ENCODE data around the gene CEMIP.

CEMIP gene

GRCh38 chr15:80803580-80804525, 24.7 kb downstream of the CEMIP start:
- no peak overlapping the region for H3K4me3 ChIP-seq (ENCODE audit: low read depth, low read length)
- TF ChIP-seq, protein P1, sequence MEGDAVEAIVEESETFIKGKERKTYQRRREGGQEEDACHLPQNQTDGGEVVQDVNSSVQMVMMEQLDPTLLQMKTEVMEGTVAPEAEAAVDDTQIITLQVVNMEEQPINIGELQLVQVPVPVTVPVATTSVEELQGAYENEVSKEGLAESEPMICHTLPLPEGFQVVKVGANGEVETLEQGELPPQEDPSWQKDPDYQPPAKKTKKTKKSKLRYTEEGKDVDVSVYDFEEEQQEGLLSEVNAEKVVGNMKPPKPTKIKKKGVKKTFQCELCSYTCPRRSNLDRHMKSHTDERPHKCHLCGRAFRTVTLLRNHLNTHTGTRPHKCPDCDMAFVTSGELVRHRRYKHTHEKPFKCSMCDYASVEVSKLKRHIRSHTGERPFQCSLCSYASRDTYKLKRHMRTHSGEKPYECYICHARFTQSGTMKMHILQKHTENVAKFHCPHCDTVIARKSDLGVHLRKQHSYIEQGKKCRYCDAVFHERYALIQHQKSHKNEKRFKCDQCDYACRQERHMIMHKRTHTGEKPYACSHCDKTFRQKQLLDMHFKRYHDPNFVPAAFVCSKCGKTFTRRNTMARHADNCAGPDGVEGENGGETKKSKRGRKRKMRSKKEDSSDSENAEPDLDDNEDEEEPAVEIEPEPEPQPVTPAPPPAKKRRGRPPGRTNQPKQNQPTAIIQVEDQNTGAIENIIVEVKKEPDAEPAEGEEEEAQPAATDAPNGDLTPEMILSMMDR (conservative IDR thresholded peaks at IDR 0.05; ENCODE audit: low read depth, low read length), result no peak
- DNase-seq (ENCODE audit: low read depth), result no peak

GRCh38 chr15:80804970-80805495, 25.9 kb downstream of the CEMIP start:
- no peak for DNase-seq (ENCODE audit: low read depth)
- no peak overlapping the region for H3K4me3 ChIP-seq (ENCODE audit: low read depth, low read length)
- TF ChIP-seq, protein P1 (conservative IDR thresholded peaks at IDR 0.05; ENCODE audit: low read depth, low read length), result no peak

DNA sequence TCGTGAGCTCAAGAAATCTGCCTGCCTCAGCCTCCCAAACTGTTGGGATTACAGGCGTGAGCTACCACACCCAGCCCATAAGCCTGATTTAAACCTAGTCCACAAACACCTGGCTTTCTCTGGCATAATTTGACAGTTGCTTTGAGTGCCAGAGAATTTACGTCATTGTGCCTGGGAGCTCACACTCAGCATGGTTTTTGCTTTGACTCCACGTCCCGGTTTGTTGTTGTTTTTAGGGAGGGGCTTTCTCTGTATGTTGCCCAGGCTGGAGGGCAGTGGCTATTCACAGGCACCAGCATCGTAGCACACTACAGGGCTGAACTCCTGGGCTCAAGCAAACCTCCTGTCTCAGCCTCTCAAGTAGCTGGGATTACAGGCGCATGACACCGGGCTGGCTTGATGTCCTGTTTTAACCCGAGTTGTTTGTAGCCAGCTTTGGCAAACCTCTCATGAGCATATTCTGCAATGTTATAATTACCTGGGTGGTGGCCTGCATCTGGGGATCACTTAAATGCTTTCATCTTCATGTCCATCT, 32.7 kb downstream of the CEMIP start:
- H3K4me3 ChIP-seq (ENCODE audit: low read depth, low read length), result no peak overlapping the region
- TF ChIP-seq, protein P1 (conservative IDR thresholded peaks at IDR 0.05; ENCODE audit: low read depth, low read length), result no peak
- no peak for DNase-seq (ENCODE audit: low read depth)

- H3K4me3 ChIP-seq (ENCODE audit: low read depth, low read length), result no peak overlapping the region
- TF ChIP-seq, protein P1 (conservative IDR thresholded peaks at IDR 0.05; ENCODE audit: low read depth, low read length), result no peak
- DNase-seq (ENCODE audit: low read depth), result no peak
Measured at GRCh38 chr15:80815106-80815505, 35.9 kb downstream of the CEMIP start.

GRCh38 chr15:80816049-80816653, 37.0 kb downstream of the CEMIP start:
- no peak for DNase-seq (ENCODE audit: low read depth)
- TF ChIP-seq, protein P1 (conservative IDR thresholded peaks at IDR 0.05; ENCODE audit: low read depth, low read length), result no peak
- no peak overlapping the region for H3K4me3 ChIP-seq (ENCODE audit: low read depth, low read length)

DNA sequence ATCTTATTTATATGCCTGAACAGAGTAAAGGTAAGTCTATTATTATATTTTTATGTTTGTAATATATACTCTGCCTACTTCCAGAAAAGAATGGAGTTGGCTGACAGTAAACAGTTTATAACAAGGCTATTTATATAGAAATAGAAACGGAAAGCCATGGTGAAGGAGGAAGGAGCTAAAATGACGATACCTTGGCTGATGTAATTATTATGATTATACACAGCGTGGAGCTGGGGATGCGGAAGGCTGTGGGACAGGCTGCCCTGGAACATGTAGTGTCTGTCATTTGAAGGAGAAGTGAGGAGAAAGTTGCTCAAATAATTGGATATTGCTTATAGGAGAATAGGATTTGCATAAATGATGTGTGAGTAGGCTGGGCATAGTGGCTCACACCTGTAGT, 37.8 kb downstream of the CEMIP start:
- TF ChIP-seq, protein P1 (conservative IDR thresholded peaks at IDR 0.05; ENCODE audit: low read depth, low read length), result no peak

More for the DNA sequence above, 37.8 kb downstream of the CEMIP start:
- no peak overlapping the region for H3K4me3 ChIP-seq (ENCODE audit: low read depth, low read length)
- DNase-seq (ENCODE audit: low read depth), result no peak
